Cardiac fibroblast (primary cell): ENCODE measurements around the gene NOP16.
"Not testable (repeated sequence)": the region's sequence is repeated elsewhere in the genome, so short reads cannot be mapped to it uniquely, and the experiment has no call there.

Source experiments
- DNase-seq, 2 donors: peaks; one replicate each; pipeline versions ENCODE4 v3.0.0 to v3.0.0-alpha.2; 2010; ENCODE audit warnings: low read depth in 2 of 2
- H3K4me3 ChIP-seq, 2 donors: replicated peaks in 1 of 2; 1 replicate in 1 of 2; 2 replicates in 1 of 2; pipeline ENCODE4 v1.5.1; 2011; ENCODE audit warnings: low read depth in 2 of 2, low read length in 2 of 2, mild to moderate bottlenecking in 2 of 2, moderate library complexity in 1 of 2
- CTCF ChIP-seq: IDR thresholded peaks from one replicate; pipeline ENCODE4 v1.5.1; 2011; ENCODE audit warnings: low read depth, mild to moderate bottlenecking, low read length, inconsistent platforms

The NOP16 gene

GRCh38 chr5:176410486-176411180 is 22.2 kb upstream of the NOP16 start:
- no peak for DNase-seq
- no peak for TF ChIP-seq CTCF
- H3K4me3 ChIP-seq, result no peak overlapping the region

- DNase-seq, result no peak
- no peak overlapping the region for H3K4me3 ChIP-seq
- TF ChIP-seq CTCF, result no peak
These were observed 21.4 kb upstream of the NOP16 start for GRCh38 chr5:176409765-176410164.

- no peak for DNase-seq
- no peak overlapping the region for H3K4me3 ChIP-seq
- TF ChIP-seq CTCF, result no peak
These were observed 20.2 kb upstream of the NOP16 start for GRCh38 chr5:176408590-176408989.

GRCh38 chr5:176408252-176408573 is 19.8 kb upstream of the NOP16 start:
- DNase-seq, H3K4me3 ChIP-seq: not testable (repeated sequence)

GRCh38 chr5:176407456-176408251 is 19.3 kb upstream of the NOP16 start:
- DNase-seq, result peak; percentile 34 to 54
- TF ChIP-seq CTCF, result no peak
- no peak overlapping the region for H3K4me3 ChIP-seq

- no peak for TF ChIP-seq CTCF
These were observed 18.1 kb upstream of the NOP16 start for GRCh38 chr5:176406436-176407052.

GRCh38 chr5:176405656-176406435 is 17.4 kb upstream of the NOP16 start:
- DNase-seq, result no peak
- TF ChIP-seq CTCF, result no peak
- H3K4me3 ChIP-seq, result no peak overlapping the region

More at GRCh38 chr5:176406436-176407052, 18.1 kb upstream of the NOP16 start:
- no peak overlapping the region for H3K4me3 ChIP-seq
- DNase-seq, result no peak
